ENCODE measurements around the gene CMSS1. TPM values are rescaled to one million over a fixed set of nuclear protein-coding genes. Genes with fewer than 3 reads are reported as not detected.

The CMSS1 gene
- total RNA-seq, 2 donors from 2014 or later = 18.5 to 27.6 TPM

DNA sequence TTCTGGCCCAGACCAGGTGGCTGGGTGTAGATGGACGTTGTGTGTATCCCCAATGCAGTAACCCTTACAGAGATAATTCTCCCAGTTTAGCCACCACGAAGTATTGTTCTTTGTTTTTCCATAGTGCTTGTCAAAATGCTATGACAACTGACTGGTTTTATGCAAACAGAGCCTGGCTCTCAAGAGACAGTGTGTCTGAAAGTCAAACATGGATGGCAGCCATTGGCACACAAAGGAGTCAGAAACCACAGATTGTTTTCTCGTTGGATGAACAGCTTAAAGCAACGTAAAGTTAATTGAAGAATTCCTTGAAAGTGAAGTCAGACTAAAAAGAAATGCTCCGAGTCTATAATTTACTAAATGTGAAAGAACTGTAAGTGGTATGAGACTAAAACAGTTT lies 205.5 kb downstream of the CMSS1 start:
- intact Hi-C loops (cut with DNase I) = loop anchor here in 1 of 2 donors (10.0 kb wide), 1 partner anchor 58 kb away; no protein-coding TSS in a partner anchor
- no peak for DNase-seq (ENCODE audit: low spot score)

- no peak for DNase-seq (ENCODE audit: low spot score)
- intact Hi-C loops (cut with DNase I) = loop anchor here in 1 of 2 donors (10.0 kb wide), 1 partner anchor 59 kb away; no protein-coding TSS in a partner anchor
Observed at GRCh38 chr3:100023595-100023994, 205.9 kb downstream of the CMSS1 start.

- DNase-seq (ENCODE audit: low spot score) = no peak
- intact Hi-C loops (cut with DNase I) = loop anchor here in 1 of 2 donors (10.0 kb wide), 1 partner anchor 60 kb away; no protein-coding TSS in a partner anchor
Observed at GRCh38 chr3:100024520-100025303, 207.1 kb downstream of the CMSS1 start.

DNA sequence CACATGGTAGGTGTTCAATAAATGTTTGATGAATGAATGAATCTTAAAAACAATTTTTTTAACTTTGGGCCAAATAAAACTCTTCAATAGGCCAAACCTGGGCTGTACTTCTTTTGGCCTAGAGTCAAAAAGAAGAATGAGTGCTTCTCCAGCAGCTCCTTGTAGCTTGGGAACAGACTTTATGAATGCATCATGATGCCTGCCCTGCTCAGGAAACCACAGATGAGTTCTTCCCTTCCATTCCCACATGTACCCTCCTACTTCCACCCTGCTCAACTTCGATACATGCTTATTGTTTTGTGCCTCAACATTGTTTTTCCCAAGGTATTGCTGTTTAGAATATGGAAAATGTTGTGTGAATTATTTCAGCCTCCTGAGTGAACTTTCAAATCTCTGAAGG lies 209.7 kb downstream of the CMSS1 start:
- DNase-seq (ENCODE audit: low spot score) = no peak
- intact Hi-C loops (cut with DNase I) = loop anchor here in 1 of 2 donors (10.0 kb wide), 1 partner anchor 63 kb away; no protein-coding TSS in a partner anchor

DNA sequence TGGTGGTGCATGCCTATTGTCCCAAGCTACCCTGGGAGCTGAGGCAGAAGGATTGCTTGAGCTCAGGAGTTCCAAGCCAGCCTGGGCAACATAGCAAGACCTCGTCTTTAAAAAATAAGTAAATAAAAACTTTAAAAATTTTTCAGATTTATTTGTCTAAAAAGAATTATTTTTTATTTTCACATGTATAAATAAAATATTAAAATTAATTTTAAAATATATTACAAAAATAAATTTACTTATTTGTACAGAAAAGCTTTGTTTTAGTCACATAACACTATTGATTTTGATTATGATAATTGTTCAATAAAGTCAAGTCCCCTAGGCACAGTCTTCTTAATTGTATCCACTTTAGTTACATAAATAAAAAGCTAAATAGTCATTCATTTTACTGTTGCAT lies 211.4 kb downstream of the CMSS1 start:
- no peak for DNase-seq (ENCODE audit: low spot score)
- intact Hi-C loops (cut with DNase I) = loop anchor here in 1 of 2 donors (10.0 kb wide), 1 partner anchor 64 kb away; no protein-coding TSS in a partner anchor

- no peak for DNase-seq (ENCODE audit: low spot score)
- intact Hi-C loops (cut with DNase I) = loop anchor here in 1 of 2 donors (10.0 kb wide), 1 partner anchor 65 kb away; no protein-coding TSS in a partner anchor
Observed at GRCh38 chr3:100029689-100030088, 212.0 kb downstream of the CMSS1 start.

- no peak for DNase-seq (ENCODE audit: low spot score)
- intact Hi-C loops (cut with DNase I) = no loop called here
Observed at GRCh38 chr3:100030346-100030745, 212.7 kb downstream of the CMSS1 start.

DNA sequence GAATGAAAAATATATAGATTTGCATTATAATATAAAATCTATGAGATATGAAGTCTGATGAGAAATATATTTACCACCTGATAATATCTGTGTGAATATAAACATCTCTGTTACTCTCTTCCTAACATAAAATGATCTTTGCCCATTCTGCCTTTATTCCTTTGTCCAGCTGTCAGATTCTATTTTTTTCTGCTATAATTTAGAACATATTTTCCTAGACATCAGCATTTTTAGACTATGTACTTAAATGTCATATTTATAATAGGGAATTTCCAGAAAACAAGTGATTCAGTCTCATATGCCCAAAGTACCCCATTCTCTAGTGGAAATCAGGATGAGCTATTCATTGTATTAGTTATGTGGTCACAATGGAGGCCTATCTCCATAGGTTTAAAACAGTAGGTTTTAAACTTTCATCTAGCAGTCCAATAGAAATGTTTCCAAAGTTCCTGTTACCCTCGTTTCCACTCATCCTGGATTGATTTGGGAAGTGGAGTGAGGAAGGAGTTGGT lies 213.3 kb downstream of the CMSS1 start:
- intact Hi-C loops (cut with DNase I) = no loop called here
- no peak for DNase-seq (ENCODE audit: low spot score)

GRCh38 chr3:100032243-100032642 lies 214.6 kb downstream of the CMSS1 start:
- DNase-seq (ENCODE audit: low spot score) = no peak
- intact Hi-C loops (cut with DNase I) = no loop called here

DNA sequence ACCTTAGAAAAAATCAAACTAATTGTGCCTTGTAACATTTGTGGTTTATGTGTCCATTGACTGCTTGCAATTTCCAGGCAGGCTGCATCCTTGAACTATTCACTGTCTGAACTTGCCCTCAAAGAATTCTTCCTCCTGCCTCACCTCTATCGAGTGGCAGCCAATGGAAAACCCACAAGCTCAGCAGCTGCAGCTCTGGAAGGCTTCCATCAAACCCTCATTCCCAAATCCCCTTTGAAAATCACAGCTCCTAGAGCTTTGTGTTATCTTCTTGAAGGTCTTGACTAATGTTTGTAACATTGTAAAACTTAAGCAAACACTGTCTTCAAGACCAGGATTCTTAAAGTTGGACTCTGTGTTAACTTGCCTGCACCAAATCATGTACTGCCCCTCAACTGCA lies 215.5 kb downstream of the CMSS1 start:
- intact Hi-C loops (cut with DNase I) = no loop called here
- no peak for DNase-seq (ENCODE audit: low spot score)

DNA sequence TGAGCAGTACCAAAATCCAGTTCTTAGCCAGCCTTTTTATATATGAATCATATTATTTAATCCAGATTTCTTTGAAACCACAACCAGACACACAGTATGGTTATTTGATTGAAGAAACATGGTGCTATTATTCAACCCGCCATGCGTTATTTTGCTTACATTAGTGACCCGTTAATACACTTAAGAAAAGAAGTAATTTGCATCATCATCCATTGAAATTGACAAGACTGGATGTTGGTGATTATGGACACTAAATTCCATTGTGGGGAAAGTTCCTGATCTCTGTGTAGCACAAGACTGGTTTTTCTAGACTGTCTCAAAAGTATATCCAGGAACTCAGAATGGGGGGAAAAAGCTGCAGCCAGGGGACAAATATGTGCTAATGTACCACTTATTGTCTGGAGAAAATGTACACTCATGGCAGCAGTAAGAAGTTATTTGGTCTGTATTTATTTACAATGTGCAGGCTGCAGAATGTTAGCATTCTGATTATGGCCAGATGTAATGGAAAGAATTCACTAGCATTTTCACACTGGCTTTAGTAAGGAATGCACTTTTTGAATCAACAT lies 216.3 kb downstream of the CMSS1 start:
- intact Hi-C loops (cut with DNase I) = no loop called here
- DNase-seq (ENCODE audit: low spot score) = no peak

GRCh38 chr3:100039075-100039474 lies 221.4 kb downstream of the CMSS1 start:
- DNase-seq (ENCODE audit: low spot score) = no peak
- intact Hi-C loops (cut with DNase I) = no loop called here

- DNase-seq (ENCODE audit: low spot score) = no peak
Observed at GRCh38 chr3:100040451-100041225, 223.0 kb downstream of the CMSS1 start.

GRCh38 chr3:100041328-100041749 lies 223.7 kb downstream of the CMSS1 start:
- no peak for DNase-seq (ENCODE audit: low spot score)

More at GRCh38 chr3:100040451-100041225, 223.0 kb downstream of the CMSS1 start:
- intact Hi-C loops (cut with DNase I) = loop anchor here in 1 of 2 donors (5.0 kb wide), 2 partner anchors 98 to 168 kb away; no protein-coding TSS in a partner anchor

GRCh38 chr3:100042166-100042981 lies 224.7 kb downstream of the CMSS1 start:
- no peak for DNase-seq (ENCODE audit: low spot score)
- intact Hi-C loops (cut with DNase I) = loop anchor here in 1 of 2 donors (5.0 kb wide), 2 partner anchors 100 to 170 kb away; no protein-coding TSS in a partner anchor

More at GRCh38 chr3:100041328-100041749, 223.7 kb downstream of the CMSS1 start:
- intact Hi-C loops (cut with DNase I) = loop anchor here in 1 of 2 donors (5.0 kb wide), 2 partner anchors 99 to 169 kb away; no protein-coding TSS in a partner anchor

DNA sequence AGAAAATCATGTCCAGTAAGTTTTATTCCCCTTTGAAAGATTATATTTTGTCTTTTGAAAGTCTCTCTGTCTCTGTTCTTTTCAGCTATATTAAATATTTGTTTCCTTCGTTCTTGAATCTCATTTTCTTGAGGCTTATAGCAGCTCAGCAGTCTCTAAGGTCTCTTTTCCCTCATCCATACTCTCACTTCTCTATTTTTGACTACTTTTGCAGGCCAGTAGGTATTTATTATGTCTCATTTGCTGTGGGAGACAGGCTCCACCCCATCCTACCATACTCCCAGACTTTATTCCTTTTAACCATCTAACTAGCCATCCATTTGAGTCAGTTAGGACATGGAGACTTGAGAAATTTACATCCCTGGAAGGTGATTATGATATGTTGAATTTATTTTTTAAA lies 225.6 kb downstream of the CMSS1 start:
- intact Hi-C loops (cut with DNase I) = loop anchor here in 1 of 2 donors (5.0 kb wide), 2 partner anchors 101 to 171 kb away; no protein-coding TSS in a partner anchor
- DNase-seq (ENCODE audit: low spot score) = no peak

GRCh38 chr3:100044369-100044768 lies 226.7 kb downstream of the CMSS1 start:
- no peak for DNase-seq (ENCODE audit: low spot score)
- intact Hi-C loops (cut with DNase I) = loop anchor here in 1 of 2 donors (5.0 kb wide), 2 partner anchors 102 to 172 kb away; no protein-coding TSS in a partner anchor

- DNase-seq (ENCODE audit: low spot score) = peak; percentile 85
- intact Hi-C loops (cut with DNase I) = loop anchor here in 1 of 2 donors (1.0 kb wide), 1 partner anchor 13 kb away; no protein-coding TSS in a partner anchor
Observed at GRCh38 chr3:100045696-100046095, 228.0 kb downstream of the CMSS1 start.

Data from posterior vena cava (tissue), 2 donors.